HG02763 (cell line): Measurements from ENCODE around the gene DRC3.
"Not testable (repeated sequence)": the region's sequence is repeated elsewhere in the genome, so short reads cannot be mapped to it uniquely, and the experiment has no call there.

ENCODE experiments used
- ATAC-seq: cut with Tn5 transposase; IDR thresholded peaks from one replicate; pipeline ENCODE4 v1.9.1; 2021; ENCODE audit warnings: mild to moderate bottlenecking, moderate library complexity; ENCODE audit not compliant: unreplicated experiment

The DRC3 gene

GRCh38 chr17:17989618-17990017 lies 17.0 kb downstream of the DRC3 start:
- ATAC-seq: no peak

GRCh38 chr17:17990282-17990681 lies 17.6 kb downstream of the DRC3 start:
- no peak for ATAC-seq

GRCh38 chr17:17993366-17993765 lies 20.7 kb downstream of the DRC3 start:
- ATAC-seq: no peak

- no peak for ATAC-seq
Observed at GRCh38 chr17:17993852-17994251, 21.2 kb downstream of the DRC3 start.

DNA sequence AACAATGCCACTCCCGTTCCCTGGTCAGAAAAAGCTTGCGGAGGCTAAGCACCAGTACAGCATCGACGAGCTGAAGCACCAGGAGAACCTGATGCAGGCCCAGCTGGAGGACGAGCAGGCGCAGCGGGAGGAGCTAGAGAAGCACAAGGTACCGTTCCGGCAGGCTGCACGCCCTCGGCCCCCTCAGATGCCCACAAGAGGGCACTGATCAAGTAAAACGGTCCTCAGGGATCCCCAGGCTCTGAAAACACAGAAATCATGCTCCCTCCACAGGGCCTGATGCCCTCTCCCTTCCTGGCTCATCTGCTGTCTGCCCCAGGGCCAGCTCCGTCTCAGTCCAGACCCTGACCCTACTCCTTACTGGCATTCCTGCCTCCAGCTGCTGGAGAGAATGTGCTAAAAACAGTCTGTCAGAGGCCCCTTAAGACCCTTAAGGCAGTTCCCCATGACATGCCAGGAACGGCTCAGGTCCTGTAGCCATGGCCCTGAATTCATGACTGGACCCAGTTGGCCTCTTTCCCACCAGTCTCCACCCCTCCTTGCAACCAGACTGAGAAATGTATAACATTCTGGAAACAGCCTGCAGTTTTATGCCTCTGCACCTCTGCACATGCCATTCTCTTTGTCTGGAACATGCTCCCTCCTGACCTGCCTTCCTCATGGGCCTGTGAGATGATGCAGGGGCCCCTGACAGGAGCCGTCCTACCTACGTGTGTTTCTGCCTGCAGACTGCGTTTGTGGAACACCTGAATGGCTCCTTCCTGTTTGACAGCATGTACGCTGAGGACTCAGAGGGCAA lies 21.8 kb downstream of the DRC3 start:
- ATAC-seq: no peak

GRCh38 chr17:17995887-17996286 lies 23.2 kb downstream of the DRC3 start:
- not testable (repeated sequence) for ATAC-seq

- no peak for ATAC-seq
Observed at GRCh38 chr17:17998934-17999333, 26.3 kb downstream of the DRC3 start.

DNA sequence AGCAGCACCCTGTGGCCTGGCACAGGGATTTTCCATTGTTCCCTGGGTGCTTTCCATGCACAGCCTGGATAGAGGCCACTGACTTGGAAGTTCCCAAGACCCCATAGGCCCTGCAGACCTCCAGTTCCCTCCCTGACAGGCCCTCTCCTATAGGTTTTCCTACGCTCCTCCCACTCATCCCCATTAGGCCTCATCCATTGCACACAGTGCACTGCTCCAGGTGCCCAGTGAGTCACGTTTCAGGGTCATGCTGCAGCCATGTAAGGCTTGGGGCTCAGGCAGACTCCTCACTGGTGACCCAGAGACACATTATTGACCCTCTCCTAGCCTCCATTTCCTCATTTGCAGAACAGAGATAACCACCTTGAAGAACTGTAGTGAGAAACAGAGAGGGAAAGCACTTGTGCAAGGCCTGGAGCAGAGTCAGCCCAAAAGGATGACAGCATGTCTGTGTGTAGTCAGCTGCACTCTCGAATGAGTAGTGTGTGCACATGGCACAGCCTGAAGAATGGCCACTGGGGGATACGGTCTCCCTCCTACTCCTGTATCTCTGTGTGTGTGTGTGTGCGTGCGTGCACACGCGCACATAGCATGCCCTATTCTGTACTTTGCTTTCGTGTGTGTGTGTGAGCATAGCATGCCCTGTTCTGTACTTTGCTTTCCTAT lies 26.8 kb downstream of the DRC3 start:
- ATAC-seq: no peak

- no peak for ATAC-seq
Observed at GRCh38 chr17:18000030-18000408, 27.4 kb downstream of the DRC3 start.

- no peak for ATAC-seq
Observed at GRCh38 chr17:18002171-18002570, 29.5 kb downstream of the DRC3 start.

DNA sequence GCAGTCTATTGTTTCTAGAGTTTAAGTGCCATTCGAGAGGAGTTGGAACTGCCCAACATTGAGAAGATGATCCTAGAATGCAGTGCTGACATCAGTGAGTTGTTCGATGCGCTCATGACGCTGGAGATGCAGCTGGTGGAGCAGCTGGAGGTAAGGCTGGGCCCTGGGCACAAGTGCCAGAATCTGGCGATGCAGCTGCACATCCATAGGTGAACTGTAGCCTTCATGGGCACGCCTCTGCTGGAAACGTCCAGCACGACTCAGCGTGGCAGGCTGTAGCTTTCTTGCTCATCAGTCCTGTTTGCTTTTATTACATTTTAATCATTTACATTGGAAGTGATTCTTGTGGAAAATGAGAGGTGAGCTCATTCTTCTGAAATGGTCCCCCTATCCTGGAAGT lies 31.7 kb downstream of the DRC3 start:
- no peak for ATAC-seq

- ATAC-seq: no peak
Observed at GRCh38 chr17:18004884-18005305, 32.2 kb downstream of the DRC3 start.

DNA sequence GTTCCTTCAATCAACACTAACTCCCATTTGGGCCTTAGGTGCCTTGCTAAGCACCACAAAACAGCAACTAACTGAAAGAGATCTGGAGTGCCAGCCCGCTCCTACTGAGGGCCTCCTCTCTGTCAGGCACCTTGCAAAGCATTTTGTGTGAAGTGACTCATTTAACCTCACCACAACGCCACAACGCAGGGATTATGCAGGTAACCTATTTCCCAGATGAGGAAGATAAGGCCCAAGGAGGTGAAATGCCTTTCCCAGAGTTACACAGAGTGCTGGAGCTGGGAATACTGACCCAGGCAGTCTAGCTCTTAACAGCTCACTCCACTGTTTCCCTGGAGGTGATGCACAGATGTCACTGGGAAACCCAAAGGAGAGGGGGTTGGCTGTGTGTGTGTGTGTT lies 32.8 kb downstream of the DRC3 start:
- ATAC-seq: no peak

- no peak for ATAC-seq
Observed at GRCh38 chr17:18006495-18007239, 34.0 kb downstream of the DRC3 start.

DNA sequence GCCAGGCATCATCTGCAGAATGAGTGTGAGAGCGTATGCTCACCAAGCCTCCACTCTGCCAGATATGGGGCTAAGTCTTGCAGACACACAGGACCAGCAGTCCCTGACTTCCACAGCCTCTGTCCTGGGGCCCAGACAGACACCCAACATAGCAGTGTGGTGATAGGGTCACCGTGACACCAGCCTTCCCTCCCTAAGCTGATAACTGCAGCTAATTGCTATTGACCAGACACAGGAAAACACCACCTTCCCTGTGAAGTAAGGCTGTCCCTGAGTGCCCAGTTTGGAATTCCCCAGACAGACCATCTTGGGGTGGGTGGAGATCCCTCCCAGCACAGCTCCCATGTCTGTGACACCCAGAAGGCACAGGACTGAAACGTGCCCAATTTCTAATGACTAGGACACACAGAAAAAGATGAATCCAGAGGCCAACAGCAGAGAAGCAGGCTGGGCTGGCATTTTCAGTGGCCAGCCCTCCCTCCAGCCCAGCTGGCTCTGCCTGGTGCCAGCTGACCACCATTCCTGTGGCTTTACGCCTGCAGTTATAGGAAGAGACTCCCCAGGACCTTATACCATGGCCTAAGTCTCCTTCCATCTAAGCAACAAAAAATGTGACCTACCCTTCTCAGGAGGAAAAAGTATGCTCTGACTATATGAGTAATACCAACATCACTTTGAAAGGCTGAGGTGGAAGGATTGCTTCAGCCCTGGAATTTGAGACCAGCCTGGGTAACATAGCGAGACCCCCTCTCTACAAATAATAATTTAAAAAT lies 36.0 kb downstream of the DRC3 start:
- no peak for ATAC-seq

GRCh38 chr17:18009609-18010420 lies 37.2 kb downstream of the DRC3 start:
- no peak for ATAC-seq

GRCh38 chr17:18011286-18011685 lies 38.6 kb downstream of the DRC3 start:
- ATAC-seq: no peak

DNA sequence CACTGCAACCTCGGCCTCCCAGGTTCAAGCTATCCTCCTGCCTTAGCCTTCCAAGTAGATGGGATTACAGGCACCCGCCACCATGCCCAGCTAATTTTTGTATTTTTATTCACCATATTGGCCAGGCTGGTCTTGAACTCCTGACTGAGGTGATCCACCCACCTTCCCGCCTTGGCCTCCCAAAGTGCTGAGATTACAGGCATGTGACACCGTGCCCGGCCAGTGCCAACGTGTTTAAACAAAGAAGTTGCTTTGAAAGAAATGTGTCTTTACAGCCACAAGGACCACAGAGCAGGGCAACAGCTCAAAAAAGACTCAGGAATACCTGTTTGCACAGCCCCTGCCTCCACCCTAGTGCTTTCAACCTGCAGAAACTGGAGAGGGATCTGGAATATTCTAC lies 41.3 kb downstream of the DRC3 start:
- no peak for ATAC-seq

GRCh38 chr17:18015593-18015992 lies 42.9 kb downstream of the DRC3 start:
- ATAC-seq: no peak

GRCh38 chr17:18016426-18016825 lies 43.8 kb downstream of the DRC3 start:
- no peak for ATAC-seq
